Measurements from ENCODE around the gene HS3ST6. TPM values are rescaled to one million over a fixed set of nuclear protein-coding genes. Genes with fewer than 3 reads are reported as not detected.
A peak's percentile ranks its signal among the peaks of the same experiment; 100 is the strongest.
"Not testable (repeated sequence)": the region's sequence is repeated elsewhere in the genome, so short reads cannot be mapped to it uniquely, and the experiment has no call there.

Gene HS3ST6
- total RNA-seq, 2 experiments from 2014 or later: not detected

DNA sequence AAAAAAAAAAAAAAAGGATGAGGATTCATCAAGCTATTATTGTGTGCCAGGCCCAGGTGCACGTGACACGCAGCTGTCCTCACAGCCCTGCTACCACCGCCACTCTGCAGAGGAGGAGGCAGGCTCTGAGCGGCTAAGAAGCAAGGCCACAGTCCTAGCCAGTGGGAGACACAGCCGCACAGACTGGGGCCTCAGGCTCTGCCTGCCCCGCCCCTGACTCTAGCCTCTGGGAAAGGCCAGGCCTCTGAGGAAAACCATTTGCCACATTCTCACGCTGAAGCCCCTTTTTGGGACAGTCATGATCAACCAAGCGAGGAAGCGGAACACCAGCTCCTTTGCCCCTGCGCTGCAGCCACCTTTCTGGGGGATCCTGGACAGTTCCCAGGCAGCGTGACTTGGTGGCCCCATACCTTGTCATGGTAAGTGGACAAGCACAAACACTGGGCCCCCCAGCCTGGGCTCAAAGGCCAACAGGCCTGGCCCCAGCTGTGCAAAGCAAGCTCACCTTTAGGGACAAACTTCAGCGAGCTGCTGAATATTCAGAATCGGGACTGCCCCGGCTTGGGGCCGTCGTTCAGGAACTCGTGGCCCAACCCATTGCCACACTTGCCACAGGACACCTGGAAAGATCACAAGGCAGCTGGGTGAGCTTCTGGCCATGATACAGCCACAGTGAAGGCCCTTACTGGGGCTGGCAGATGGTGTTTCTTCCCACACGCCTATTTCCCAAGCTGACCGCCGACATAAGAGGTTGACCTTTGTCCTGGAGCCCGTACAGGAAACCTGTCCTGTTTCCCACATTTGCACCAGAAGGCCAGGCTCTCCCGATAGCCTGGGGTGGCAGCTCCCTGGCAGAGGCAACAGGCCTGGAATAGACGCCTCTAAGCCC, 22.3 kb upstream of the HS3ST6 start:
- no peak overlapping the region for H3K27ac Mint-ChIP-seq
- peaks cover 4% of the 10 kb centered on the region for H3K36me3 Mint-ChIP-seq
- DNase-seq: no peak
- no peaks in the 10 kb centered on the region for H3K27me3 Mint-ChIP-seq
- no peaks in the 10 kb centered on the region for H3K9me3 Mint-ChIP-seq
- H3K4me3 Mint-ChIP-seq: no peak overlapping the region
- H3K4me1 Mint-ChIP-seq: peaks cover 17% of the 10 kb centered on the region

DNA sequence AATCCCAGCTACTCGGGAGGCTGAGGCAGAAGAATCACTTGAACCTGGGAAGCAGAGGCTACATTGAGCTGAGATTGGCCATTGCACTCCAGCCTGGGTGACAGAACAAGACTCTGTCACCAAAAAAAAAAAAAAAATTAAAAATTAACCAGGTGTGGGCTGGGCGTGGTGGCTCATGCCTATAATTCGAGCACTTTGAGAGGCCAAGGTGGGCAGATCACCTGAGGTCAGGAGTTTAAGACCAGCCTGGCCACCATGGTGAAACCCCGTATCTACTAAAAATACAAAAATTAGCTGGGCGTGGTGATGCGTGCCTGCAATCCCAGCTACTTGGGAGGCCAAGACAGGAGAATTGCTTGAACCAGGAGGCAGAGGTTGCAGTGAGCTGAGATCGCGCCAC, 21.6 kb upstream of the HS3ST6 start:
- not testable (repeated sequence) for H3K9me3 Mint-ChIP-seq, H3K36me3 Mint-ChIP-seq, H3K27ac Mint-ChIP-seq, H3K27me3 Mint-ChIP-seq, DNase-seq, H3K4me3 Mint-ChIP-seq
- H3K4me1 Mint-ChIP-seq: peaks cover 17% of the 10 kb centered on the region

DNA sequence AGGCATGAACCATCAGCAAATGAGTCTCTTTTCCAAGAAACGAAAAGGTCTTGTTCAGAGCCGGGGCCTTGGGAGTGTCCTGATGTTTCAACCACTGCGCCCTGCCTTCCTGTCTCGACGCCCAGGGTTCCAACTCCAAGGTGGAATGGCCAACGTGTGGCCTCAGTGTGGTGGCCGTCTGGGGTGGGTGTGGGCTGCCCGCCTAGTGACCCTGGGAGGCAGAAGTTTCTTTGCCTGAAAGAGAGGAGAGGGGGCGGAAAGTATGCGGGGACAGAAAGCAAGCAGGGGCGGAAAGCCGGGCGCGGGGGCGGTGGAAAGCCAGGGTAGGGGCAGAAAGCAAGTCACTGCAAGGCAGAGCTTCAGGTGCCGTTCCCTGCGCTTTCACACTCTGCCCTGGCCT, 20.7 kb upstream of the HS3ST6 start:
- Mint-ChIP-seq H3K9me3 (no peaks in the 10 kb centered on the region), H3K27ac (no peak overlapping the region), H3K4me1 (peaks cover 10% of the 10 kb centered on the region), H3K27me3 (no peaks in the 10 kb centered on the region), H3K36me3 (peaks cover 4% of the 10 kb centered on the region), H3K4me3 (no peak overlapping the region)
- no peak for DNase-seq

DNA sequence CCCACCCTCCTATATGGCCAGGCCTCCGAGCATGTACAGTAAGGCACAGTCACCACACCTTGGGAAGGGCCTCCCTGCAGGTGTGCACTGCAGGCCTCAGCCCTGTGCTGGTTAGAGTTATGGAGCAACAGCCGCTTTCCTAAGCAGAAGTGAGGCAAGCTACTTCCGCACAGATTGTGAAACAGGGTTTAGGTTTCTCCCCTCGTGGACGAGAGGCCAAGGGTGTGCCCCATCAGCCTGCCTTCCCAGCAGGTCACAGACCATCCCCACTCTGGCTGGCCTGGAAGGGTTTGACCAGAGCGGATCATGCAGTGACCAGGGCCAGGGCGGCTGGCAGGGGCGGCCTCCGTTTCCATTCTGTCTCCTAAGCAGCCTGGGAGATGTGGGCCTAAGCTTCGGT, 20.1 kb upstream of the HS3ST6 start:
- no peaks in the 10 kb centered on the region for H3K27me3 Mint-ChIP-seq
- H3K9me3 Mint-ChIP-seq: no peaks in the 10 kb centered on the region
- no peak for DNase-seq
- no peak overlapping the region for H3K27ac Mint-ChIP-seq
- H3K4me3 Mint-ChIP-seq: no peak overlapping the region
- H3K36me3 Mint-ChIP-seq: peaks cover 4% of the 10 kb centered on the region
- H3K4me1 Mint-ChIP-seq: peaks cover 7% of the 10 kb centered on the region

DNA sequence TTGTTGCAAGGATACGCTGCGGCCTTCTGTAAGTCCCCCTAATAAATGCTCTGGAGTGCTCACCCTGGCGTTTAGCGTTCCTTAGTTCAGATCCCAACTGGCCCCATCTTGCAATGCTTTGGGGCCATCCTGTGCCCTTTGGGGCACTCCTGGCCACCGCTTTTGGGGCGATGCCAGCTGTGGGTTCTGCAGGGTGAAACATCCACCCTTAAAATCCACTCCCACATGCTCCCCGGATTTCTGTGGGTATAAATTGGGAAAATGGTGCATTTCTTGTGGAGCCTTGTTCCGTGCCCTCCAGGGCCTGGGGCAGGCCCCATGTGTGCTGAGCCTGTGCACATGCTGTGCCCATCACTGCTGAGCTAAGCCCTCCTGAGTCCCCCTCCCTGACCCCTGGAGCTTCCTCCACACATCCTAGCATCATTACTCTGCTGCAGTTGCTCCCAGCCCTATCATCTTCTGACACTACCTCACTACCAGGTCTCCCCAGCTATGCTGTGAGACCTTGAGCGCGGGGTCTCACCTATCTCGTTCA, 18.8 kb upstream of the HS3ST6 start:
- Mint-ChIP-seq H3K27ac (no peak overlapping the region), H3K4me3 (no peak overlapping the region), H3K27me3 (no peaks in the 10 kb centered on the region), H3K9me3 (no peaks in the 10 kb centered on the region), H3K36me3 (peaks cover 4% of the 10 kb centered on the region), H3K4me1 (peaks cover 4% of the 10 kb centered on the region)
- DNase-seq: no peak

DNA sequence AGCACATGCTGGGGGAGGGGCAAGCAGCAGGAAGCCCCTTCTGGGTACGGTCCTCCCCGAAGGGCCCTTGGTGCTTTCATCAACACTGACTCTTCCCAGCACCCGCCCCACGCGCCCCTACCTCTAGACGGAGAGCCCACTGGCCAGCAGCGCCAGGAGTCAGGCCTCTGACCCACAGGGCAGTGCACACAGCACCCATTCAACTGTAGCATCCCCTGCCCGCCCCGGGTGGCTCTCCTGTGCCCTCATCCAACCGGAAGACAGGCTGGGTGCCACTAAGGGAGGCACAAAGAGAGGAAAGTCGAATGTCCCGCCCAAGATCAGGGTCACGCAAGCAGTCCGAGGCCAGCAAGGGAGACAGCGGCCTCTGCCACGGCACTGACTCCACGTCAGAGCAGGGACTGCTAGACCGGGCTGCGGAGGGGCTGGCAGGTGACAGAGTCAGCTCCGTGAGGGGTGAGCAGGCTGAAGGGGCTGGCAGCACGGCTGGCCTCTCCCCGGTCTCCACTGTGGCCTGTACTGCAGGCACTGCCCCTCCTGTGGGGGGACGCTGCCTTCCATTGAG, 15.0 kb upstream of the HS3ST6 start:
- H3K9me3 Mint-ChIP-seq: no peaks in the 10 kb centered on the region
- no peaks in the 10 kb centered on the region for H3K36me3 Mint-ChIP-seq
- no peaks in the 10 kb centered on the region for H3K27me3 Mint-ChIP-seq

DNA sequence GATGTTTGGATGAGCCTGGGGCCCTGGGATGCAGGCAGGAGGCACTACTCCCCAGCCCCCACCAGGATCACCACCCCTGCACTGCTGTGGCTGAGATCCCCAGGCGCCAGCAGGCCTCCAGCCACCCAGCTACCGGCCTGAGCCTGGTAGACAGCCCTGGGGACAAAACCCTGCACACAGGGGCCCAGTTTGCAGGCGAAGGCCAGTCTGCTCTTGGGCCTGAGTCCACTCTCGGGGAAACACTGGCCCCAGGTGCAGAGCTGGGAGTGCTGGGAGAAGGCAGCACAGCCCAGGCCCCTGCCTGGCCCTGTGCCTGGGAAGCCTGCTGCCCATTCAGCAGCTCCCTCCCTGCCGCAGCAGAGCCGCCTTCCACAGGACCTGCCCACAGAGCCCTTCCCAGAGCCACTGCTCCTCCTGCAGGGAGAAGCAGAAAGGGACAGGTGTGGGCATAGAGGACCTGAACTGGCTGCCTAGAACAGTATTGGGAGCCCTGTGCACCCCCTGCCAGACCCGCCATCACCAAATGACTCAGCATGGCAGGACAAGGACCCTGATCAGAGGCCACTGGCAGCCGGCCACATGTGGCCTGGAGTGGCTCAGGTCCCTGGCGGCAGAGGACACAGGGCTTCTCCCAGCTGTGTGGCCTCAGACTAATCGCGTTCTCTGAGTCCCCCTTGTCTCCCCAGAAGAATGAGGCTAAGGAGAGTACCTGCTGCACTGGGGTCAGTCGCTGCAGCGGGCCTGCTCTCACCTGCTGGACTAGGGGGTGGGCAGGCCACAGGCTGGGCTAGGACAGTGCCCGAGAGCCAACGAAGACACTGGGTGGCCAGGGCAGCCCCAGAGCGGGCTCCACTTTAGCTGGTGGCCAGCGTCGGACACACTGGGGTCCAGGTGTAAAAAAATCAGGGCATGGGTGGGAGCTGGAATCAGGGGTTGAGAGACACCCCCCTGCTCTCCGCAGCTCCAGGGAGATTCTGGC, 14.1 kb upstream of the HS3ST6 start:
- no peak for DNase-seq
- no peaks in the 10 kb centered on the region for H3K36me3 Mint-ChIP-seq
- H3K9me3 Mint-ChIP-seq: no peaks in the 10 kb centered on the region
- H3K4me3 Mint-ChIP-seq: no peak overlapping the region
- no peak overlapping the region for H3K27ac Mint-ChIP-seq
- H3K27me3 Mint-ChIP-seq: no peaks in the 10 kb centered on the region
- H3K4me1 Mint-ChIP-seq: peaks cover 2% of the 10 kb centered on the region

More for the DNA sequence above, 15.0 kb upstream of the HS3ST6 start:
- Mint-ChIP-seq H3K27ac (no peak overlapping the region), H3K4me3 (no peak overlapping the region), H3K4me1 (peaks cover 2% of the 10 kb centered on the region)
- no peak for DNase-seq

DNA sequence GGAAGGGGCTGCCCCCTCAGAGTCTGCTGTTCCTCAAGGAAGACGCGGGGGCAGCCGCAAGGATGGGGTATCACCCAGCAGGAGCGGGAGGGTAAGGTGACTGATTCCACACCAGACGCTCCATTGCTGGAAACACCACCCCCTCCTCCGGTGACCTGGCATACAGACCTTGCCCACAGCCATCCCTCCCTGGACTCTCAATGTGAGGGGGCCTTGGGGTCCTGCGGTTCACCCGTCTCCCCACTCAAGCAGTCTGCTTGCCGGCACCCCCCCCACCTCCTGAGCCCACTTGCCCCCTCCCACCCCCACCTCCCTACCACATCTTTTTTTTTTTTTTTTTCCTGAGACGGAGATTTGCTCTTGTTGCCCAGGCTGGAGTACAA, 12.1 kb upstream of the HS3ST6 start:
- H3K4me3 Mint-ChIP-seq: no peak overlapping the region
- peaks cover 5% of the 10 kb centered on the region for H3K27me3 Mint-ChIP-seq
- no peaks in the 10 kb centered on the region for H3K9me3 Mint-ChIP-seq
- DNase-seq: no peak
- H3K4me1 Mint-ChIP-seq: peaks cover 2% of the 10 kb centered on the region
- no peaks in the 10 kb centered on the region for H3K36me3 Mint-ChIP-seq
- no peak overlapping the region for H3K27ac Mint-ChIP-seq

DNA sequence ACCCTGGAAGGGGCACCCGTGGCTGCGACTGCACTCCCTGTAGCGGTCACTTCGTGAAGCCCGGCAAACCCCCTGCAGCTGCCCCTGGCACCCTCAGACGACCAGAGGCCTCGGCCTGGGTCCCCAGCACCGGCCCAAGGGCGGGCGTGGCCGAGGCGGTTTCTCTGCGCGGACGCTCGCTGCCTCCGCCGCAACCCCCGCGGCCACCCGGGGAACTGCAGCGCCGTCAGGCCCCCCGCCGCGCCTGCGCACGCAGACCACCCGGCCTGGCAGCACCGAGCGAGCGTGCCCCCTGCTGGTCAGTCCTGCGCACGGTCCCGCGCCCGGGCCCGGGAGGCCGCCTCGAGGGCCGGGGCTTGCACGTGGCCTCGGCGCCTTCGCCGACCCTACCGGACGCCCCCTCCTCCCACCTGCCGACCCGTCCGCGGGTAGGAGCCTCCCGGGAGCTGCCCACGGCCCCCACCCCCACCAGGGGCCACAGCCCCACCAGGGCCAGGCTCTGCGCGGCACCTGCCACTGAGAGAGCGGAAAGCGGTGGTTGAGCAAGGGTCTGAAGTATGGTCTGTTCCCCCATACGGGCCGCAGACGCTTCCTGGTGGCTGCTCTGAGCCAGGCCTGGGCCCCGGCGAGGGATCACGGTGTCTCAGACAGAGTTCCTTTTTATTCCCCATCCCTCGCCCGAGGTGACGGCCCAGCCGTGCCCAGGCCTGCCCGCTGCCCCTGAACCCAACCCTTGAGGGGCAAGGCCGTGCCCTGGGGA, 11.5 kb upstream of the HS3ST6 start:
- no peaks in the 10 kb centered on the region for H3K9me3 Mint-ChIP-seq
- H3K4me1 Mint-ChIP-seq: peaks cover 2% of the 10 kb centered on the region
- H3K27me3 Mint-ChIP-seq: peaks cover 5% of the 10 kb centered on the region
- H3K4me3 Mint-ChIP-seq: no peak overlapping the region
- DNase-seq: peak; percentile 96
- H3K27ac Mint-ChIP-seq: no peak overlapping the region
- H3K36me3 Mint-ChIP-seq: no peaks in the 10 kb centered on the region

DNA sequence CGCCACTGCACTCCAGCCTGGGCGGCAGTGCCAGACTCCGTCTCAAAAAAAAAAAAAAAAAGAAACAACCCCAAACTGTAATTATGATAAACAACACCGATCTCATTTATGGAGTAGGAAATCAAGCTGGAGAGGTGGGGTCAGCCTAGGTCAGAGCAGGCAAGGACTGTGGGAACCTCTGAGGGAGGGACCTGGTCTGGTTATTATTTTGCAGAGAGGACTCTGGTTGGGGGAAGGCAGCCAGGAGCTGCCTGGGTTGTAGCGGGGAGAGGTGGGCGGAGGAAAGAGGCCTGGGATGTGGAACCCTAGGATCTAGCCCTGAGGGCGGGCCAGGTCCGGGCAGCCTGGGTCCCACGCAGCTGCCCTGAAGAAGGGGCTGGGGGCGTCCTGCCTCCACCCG, 10.9 kb upstream of the HS3ST6 start:
- DNase-seq: no peak
- Mint-ChIP-seq H3K27me3 (peaks cover 9% of the 10 kb centered on the region), H3K4me1 (peaks cover 2% of the 10 kb centered on the region), H3K4me3 (peak overlapping the region; percentile 44), H3K36me3 (no peaks in the 10 kb centered on the region), H3K9me3 (no peaks in the 10 kb centered on the region), H3K27ac (no peak overlapping the region)

DNA sequence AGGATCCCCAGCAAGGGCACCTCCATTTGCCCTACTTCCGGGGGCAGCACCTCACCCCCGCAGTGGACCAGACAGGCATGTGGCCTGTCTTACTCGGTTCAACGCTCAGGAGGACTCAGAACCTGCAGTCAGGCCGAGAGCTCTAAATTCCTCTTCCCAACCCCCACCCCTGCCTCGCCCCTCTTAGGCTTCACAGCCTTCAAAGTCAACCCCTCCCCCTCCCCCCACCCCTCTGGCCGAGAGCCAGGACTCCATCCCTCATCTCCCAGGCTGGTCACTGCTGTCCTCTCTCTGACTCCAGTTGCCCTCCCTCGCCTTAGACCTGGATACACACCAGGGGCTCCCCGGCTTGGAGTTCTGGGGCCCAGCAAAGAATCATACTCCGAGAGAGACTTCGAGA, 8.1 kb upstream of the HS3ST6 start:
- Mint-ChIP-seq H3K4me3 (no peak overlapping the region), H3K36me3 (no peaks in the 10 kb centered on the region), H3K27ac (no peak overlapping the region), H3K4me1 (peaks cover 2% of the 10 kb centered on the region), H3K27me3 (peaks cover 36% of the 10 kb centered on the region), H3K9me3 (no peaks in the 10 kb centered on the region)
- no peak for DNase-seq

DNA sequence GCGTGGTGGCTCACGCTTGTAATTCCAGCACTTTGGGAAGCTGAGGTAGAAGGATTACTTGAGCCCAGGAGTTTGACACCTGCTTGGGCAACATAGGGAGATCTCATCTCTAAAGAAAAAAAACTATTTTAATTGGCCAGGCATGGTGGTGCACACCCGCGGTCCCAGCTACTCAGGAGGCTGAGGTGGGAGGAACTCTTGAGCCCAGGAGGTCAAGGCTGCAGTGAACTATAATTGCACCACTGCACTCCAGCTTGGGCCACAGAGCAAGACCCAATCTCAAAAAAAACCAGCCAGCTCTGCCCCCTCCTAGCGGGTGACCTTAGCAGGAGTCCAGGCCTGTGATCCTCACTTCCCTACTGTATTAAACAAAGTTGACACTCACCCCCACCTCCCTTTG, 5.9 kb upstream of the HS3ST6 start:
- peaks cover 1% of the 10 kb centered on the region for H3K4me1 Mint-ChIP-seq
- H3K27ac Mint-ChIP-seq: no peak overlapping the region
- no peaks in the 10 kb centered on the region for H3K36me3 Mint-ChIP-seq
- no peaks in the 10 kb centered on the region for H3K9me3 Mint-ChIP-seq
- H3K4me3 Mint-ChIP-seq: no peak overlapping the region
- H3K27me3 Mint-ChIP-seq: peaks cover 54% of the 10 kb centered on the region
- no peak for DNase-seq

DNA sequence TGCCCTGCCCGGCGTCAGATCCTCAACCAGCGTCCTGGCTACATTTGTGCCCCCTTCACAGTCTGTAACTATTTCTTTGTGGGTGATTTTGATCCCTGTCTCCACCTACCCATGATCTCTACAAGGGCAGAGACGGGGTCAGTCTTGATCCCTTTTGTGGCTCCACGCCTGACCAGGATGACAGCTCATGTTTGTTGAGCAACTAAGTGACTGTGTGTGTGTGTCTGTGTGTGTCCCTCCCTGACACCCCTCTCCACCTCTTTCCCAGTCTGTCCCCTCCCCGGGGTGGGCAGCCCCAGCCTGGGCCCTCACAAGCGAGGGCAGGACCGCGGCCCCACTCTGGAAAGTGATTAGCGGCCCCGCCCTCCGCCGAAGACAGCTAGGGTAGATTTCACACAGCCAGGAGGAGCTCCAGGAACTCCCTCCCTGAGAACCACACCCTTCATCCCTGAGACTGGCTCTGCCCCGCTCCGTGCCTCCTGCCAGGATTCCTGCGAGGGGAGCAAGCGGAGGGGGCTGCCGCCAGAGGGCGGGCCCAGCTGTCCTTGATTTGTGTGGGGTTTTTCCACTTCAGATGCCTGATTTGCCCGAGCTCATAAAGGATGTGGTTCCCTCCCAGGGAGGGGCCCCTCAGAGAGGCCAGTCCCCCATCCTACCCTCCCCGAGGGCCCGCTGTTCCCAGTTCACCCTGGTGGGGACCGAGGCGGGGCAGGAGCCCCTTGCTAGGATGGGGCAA, 5.3 kb upstream of the HS3ST6 start:
- H3K27me3 Mint-ChIP-seq: peaks cover 60% of the 10 kb centered on the region
- no peaks in the 10 kb centered on the region for H3K4me1 Mint-ChIP-seq
- no peak overlapping the region for H3K27ac Mint-ChIP-seq
- H3K9me3 Mint-ChIP-seq: no peaks in the 10 kb centered on the region
- no peak for DNase-seq
- H3K36me3 Mint-ChIP-seq: no peaks in the 10 kb centered on the region
- no peak overlapping the region for H3K4me3 Mint-ChIP-seq

DNA sequence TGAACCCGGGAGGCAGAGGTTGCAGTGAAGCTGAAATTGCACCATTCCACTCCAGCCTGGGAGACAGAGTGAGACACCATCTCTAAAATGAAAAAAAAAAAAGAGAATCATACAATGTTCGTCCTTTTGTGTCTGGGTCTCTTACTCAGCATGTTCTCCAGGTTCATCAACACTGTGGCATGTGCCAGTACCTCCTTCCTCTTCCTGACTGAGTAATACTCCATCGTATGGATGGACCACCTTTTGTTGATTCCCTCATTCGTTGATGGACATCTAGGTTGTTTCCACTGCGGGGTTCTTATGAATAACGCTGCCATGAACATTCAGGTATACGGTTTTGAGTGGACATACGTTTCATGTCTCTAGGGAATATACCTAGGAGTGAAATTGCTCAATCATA, 4.1 kb upstream of the HS3ST6 start:
- Mint-ChIP-seq H3K27me3 (peaks cover 63% of the 10 kb centered on the region), H3K9me3 (no peaks in the 10 kb centered on the region), H3K4me1 (no peaks in the 10 kb centered on the region), H3K27ac (no peak overlapping the region), H3K4me3 (no peak overlapping the region), H3K36me3 (no peaks in the 10 kb centered on the region)
- no peak for DNase-seq

All from activated naive CD8-positive, alpha-beta T cell treated with anti-CD3 and anti-CD28 coated beads for 36 hours (primary cell).